ENCODE results near the gene SNRNP48.

- TF ChIP-seq CTCF (IDR thresholded peaks at IDR 0.05), result no peak
- no peak for TF ChIP-seq POLR2A (IDR thresholded peaks at IDR 0.05)
These were observed 912 bp downstream of the SNRNP48 start for GRCh38 chr6:7590918-7591302.

Measured in breast epithelium (tissue), 3 donors.